ENCODE data around the gene ZSCAN16. TPM values are rescaled to one million over a fixed set of nuclear protein-coding genes. Genes with fewer than 3 reads are reported as not detected.

The ZSCAN16 gene
- total and polyA plus RNA-seq, 8 donors, result 3.8 to 13.0 (median 6.1) TPM; not detected in 1

DNA sequence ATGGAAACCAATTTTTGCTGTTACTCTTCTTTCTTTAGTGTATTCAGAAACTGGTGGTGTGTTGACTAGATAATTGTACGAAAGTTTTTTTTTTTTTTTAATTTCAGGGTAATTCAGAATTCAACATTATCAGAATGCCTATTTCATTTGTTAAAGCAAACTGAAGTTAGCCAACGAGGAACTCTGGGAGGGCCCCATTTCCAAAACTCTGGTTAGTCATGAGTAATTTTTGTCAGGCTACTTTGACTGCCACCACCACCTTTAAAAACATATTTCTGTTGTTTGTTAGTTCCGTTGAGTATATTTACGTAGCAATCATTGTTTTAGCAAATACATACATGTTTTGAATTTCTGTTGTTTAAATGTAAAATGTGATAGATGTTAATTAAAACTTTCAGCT, 18.0 kb downstream of the ZSCAN16 start:
- peak overlapping the region; percentile 69 to 97 (median 89) for H3K4me3 ChIP-seq
- H3K27me3 ChIP-seq, result no peaks in the 10 kb centered on the region
- peak overlapping the region in 2 of 5 donors; percentile 83 to 85 for H3K27ac ChIP-seq
- peaks cover 10 to 58% (median 44%) of the 10 kb centered on the region in 4 donors for H3K4me1 ChIP-seq
- no peaks in the 10 kb centered on the region for H3K9me3 ChIP-seq
- peak in 1 of 2 donors; percentile 7 for DNase-seq
- intact Hi-C loops (cut with DNase I; ENCODE audit: low total_unique reads), result no loop called here
- 8 to 16% (median 11%) methylated on average over 4 of the region's 4 CpGs for WGBS, 5 donors
- peaks cover 0 to 21% (median 19%) of the 10 kb centered on the region in 4 donors for H3K36me3 ChIP-seq
- no peak for TF ChIP-seq POLR2A (IDR thresholded peaks at IDR 0.05)
- no peak for TF ChIP-seq EP300 (IDR thresholded peaks at IDR 0.05)
- no peak for TF ChIP-seq CTCF (IDR thresholded peaks at IDR 0.05)
- TF ChIP-seq POLR2AphosphoS5 (IDR thresholded peaks at IDR 0.05), result no peak

- TF ChIP-seq POLR2AphosphoS5 (IDR thresholded peaks at IDR 0.05) (no peak), CTCF (IDR thresholded peaks at IDR 0.05) (no peak), EP300 (IDR thresholded peaks at IDR 0.05) (no peak), POLR2A (IDR thresholded peaks at IDR 0.05) (no peak)
- H3K36me3 ChIP-seq, result peaks cover 17 to 46% (median 44%) of the 10 kb centered on the region in 4 donors
- DNase-seq, result no peak
- H3K4me3 ChIP-seq, result no peak overlapping the region
- 97 to 100% (median 98%) methylated on average over 1 of the region's 1 CpG for WGBS, 5 donors
- H3K27ac ChIP-seq, result no peak overlapping the region
- intact Hi-C loops (cut with DNase I; ENCODE audit: low total_unique reads), result no loop called here
- peaks cover 6 to 45% (median 37%) of the 10 kb centered on the region in 4 donors for H3K4me1 ChIP-seq
- no peaks in the 10 kb centered on the region for H3K9me3 ChIP-seq
- H3K27me3 ChIP-seq, result no peaks in the 10 kb centered on the region
These were observed 20.8 kb downstream of the ZSCAN16 start for GRCh38 chr6:28145231-28145630.

GRCh38 chr6:28152531-28152930, 28.1 kb downstream of the ZSCAN16 start:
- intact Hi-C loops (cut with DNase I; ENCODE audit: low total_unique reads), result no loop called here
- TF ChIP-seq POLR2AphosphoS5 (IDR thresholded peaks at IDR 0.05) (no peak), CTCF (IDR thresholded peaks at IDR 0.05) (no peak), EP300 (IDR thresholded peaks at IDR 0.05) (no peak), POLR2A (IDR thresholded peaks at IDR 0.05) (no peak)
- Histone ChIP-seq H3K27ac (no peak overlapping the region), H3K4me3 (no peak overlapping the region), H3K9me3 (peaks cover 0 to 5% (median 0%) of the 10 kb centered on the region in 4 donors), H3K4me1 (no peaks in the 10 kb centered on the region), H3K27me3 (no peaks in the 10 kb centered on the region), H3K36me3 (peaks cover 70 to 98% (median 98%) of the 10 kb centered on the region in 4 donors)
- WGBS, 5 donors, result 95 to 100% (median 96%) methylated on average over 2 of the region's 2 CpGs
- DNase-seq, result no peak

GRCh38 chr6:28153546-28153945, 29.1 kb downstream of the ZSCAN16 start:
- H3K27ac ChIP-seq, result no peak overlapping the region
- no peak overlapping the region for H3K4me3 ChIP-seq
- intact Hi-C loops (cut with DNase I; ENCODE audit: low total_unique reads), result no loop called here
- TF ChIP-seq POLR2A (IDR thresholded peaks at IDR 0.05) (no peak), CTCF (IDR thresholded peaks at IDR 0.05) (no peak), POLR2AphosphoS5 (IDR thresholded peaks at IDR 0.05) (no peak), EP300 (IDR thresholded peaks at IDR 0.05) (no peak)
- H3K9me3 ChIP-seq, result peaks cover 0 to 5% (median 0%) of the 10 kb centered on the region in 4 donors
- H3K36me3 ChIP-seq, result peaks cover 66 to 100% (median 96%) of the 10 kb centered on the region in 4 donors
- 92 to 100% (median 96%) methylated on average over 1 of the region's 1 CpG for WGBS, 5 donors
- DNase-seq, result no peak
- H3K4me1 ChIP-seq, result no peaks in the 10 kb centered on the region
- H3K27me3 ChIP-seq, result no peaks in the 10 kb centered on the region
